Measurements from ENCODE around the gene FRAS1. TPM values are rescaled to one million over a fixed set of nuclear protein-coding genes. Genes with fewer than 3 reads are reported as not detected.
"Not testable (repeated sequence)": the region's sequence is repeated elsewhere in the genome, so short reads cannot be mapped to it uniquely, and the experiment has no call there.

The FRAS1 gene
- total RNA-seq, 1 donor from 2014 or later: 0.13 TPM

DNA sequence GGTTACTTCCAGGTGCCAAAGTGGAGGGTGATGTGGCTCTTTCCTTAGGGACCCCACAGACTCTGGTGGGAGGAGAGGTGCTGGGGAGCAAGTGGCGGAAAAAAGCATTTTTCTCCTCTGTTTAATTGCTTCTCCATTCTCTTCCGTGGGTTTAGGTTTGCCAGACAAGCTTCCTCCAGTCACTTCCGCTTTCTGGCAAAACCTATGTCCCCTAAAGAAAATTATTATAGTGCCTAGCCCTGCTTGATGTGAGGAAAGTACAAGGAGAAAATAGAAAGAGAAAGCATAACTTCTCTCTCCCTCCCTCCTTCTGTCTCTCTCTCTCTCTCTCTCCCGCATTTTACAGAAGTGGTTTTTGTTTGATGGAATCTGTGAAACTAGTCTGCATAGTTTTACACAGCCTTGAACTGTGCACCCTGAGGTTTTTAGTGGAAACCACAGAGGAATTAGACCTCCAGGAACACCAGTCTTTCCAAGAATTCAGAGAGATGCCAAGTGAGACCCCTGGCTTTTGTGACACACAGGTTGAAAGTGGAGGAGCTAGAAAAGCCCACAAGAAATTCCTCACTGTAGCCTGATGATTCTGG lies 263.3 kb downstream of the FRAS1 start:
- no peak for DNase-seq (ENCODE audit: low read depth in 2 of 2)

DNA sequence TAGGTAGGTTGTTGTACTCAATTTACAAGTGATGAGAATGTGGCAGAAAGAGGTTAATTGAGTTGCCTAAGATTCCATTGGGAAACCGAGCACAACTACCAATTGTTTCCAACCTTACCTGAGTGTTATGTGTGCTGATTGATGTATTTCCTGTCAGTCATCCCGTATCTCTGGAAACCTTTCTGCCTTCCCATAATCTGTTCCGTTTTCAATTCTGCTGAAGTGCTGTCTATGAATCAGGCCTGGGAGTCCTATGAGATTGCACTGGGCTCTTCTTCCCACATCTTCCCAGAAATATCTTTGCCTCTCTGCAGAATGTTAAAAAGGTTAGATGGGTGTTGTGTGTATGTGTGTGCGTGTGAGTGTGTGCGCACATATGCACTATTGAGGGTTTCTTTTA lies 264.9 kb downstream of the FRAS1 start:
- DNase-seq (ENCODE audit: low read depth in 2 of 2): no peak

DNA sequence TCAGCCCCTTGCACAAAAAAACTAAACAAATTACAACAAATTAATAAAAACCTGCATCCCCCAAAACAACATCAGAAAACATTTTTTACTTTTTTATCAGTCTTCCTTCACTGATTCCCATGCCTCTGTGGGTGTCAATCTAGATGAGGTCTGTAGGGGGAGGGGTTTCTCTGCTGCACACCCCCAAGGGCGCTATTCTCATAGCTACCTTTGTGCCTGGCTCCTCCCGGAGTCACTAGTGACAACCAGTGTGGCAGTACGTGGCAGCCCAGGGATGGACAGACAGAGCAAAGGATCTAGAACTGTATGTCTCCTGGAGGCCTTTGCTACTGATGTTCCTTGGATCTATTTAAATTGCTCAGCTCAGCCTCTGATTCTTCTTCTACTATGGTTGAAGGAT lies 266.3 kb downstream of the FRAS1 start:
- DNase-seq (ENCODE audit: low read depth in 2 of 2): no peak

DNA sequence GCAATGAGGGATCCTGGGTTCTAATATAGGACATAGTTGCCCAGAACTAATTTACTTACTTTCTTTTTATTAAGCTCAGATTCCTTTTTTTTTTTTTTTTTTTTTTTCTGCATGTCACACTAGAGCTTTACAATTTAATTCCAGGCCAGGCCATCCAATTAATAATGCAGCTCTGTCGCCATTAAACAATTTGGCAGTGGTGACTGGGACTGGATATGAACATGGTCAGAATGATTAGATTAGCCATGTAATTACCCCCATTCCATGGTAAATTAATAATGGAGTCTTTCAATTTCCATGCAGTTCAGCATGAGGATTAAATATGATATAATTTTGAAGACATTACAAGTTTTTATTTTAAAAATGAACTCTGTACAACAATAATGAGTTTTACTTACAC lies 267.5 kb downstream of the FRAS1 start:
- no peak for DNase-seq (ENCODE audit: low read depth in 2 of 2)

DNA sequence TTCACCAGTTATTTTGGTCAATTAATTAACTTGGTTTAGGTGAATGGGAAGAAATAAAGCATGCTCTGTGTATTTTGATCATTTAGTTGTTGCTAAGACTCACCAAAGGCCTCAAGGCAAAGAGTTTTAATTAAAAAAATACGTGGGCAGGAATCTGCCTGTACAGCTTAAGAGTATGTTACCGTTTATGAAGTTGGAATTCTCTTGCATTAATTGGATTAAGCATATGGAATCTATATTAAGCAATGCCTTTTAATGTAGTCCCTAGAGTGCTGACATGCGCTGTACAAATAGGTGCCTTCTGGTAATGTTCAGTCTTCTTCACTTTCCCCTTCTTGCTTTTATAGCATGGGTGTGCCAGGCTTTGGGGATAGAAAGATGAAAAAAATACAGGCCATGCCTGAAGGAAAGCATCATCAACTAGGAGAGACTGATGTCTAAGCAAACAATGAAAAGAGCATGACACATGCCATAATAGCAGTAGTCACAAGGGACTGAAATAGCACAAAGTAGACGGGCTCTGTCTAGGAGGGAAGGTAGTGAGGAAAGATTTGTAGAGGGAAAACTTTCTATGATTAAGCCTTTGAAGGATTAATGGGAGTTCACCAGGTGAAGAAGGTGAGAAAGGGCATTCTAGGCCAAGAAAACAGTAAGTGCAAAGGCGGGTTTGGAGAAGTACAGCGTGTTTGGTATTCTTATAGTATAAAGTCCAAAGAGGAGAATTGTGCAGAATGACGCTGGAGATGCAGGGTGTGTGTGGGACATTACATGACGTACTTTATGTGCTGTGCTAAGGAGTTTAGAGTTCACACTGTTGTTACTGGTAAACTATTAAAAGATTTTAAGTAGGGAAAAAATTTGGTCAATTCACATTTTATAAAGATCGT lies 268.4 kb downstream of the FRAS1 start:
- DNase-seq (ENCODE audit: low read depth in 2 of 2): no peak

DNA sequence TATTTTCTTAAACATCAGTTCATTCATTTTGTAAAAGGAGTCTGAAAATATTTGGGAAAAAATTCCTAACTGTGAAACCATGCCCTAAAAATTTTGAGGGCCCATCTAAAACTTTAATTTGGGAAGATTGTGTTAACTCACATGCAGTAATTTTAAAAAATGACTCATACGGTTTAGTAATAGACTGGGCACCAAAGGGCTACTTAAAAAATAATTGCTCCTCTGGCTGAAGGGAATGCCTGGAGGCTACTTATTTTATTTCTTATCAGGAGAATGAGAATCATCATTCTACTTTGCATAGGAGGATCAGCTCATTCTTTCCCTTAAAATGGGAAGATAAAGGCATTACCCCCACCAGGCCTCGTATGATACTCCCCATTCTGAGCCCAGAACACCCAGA lies 271.5 kb downstream of the FRAS1 start:
- DNase-seq (ENCODE audit: low read depth in 2 of 2): not testable (repeated sequence)

DNA sequence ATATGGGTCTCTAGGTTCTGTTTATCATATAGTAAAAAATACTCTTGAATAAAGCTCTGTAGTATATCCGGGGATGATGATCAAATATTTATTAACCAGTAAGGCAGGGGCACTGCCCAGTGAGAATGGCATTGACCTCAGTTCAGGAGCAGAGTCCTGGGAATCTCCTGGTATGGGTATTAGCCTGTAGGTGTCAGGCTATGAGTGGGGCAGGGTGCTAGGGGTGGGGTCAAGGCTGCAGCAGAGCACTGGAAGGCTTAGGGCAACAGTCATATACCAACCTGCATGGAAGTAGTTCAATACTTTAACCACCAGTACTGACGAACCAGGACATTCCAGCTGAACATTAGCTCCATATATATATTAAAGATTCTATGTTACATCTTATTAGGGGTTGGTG lies 274.1 kb downstream of the FRAS1 start:
- DNase-seq (ENCODE audit: low read depth in 2 of 2): no peak

DNA sequence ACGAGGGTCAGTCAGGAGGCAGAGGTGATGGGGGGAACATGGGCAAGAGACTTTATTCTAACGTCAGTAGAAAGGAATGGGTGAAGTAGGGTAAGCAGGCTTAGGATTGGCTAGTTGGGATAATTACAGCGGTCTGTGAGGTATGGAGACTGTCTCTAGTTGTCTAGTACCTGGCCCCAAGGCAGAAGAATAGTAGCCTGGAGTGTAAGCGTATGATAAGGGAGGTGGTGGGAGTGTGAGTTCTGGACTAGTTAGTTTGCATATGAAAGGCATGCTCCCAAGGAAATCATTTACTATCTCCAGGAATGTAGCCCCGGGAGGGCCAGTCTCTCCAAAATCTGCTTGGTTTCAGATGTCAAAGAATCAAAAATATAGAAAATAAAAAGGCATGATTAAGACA lies 274.8 kb downstream of the FRAS1 start:
- DNase-seq (ENCODE audit: low read depth in 2 of 2): no peak

DNA sequence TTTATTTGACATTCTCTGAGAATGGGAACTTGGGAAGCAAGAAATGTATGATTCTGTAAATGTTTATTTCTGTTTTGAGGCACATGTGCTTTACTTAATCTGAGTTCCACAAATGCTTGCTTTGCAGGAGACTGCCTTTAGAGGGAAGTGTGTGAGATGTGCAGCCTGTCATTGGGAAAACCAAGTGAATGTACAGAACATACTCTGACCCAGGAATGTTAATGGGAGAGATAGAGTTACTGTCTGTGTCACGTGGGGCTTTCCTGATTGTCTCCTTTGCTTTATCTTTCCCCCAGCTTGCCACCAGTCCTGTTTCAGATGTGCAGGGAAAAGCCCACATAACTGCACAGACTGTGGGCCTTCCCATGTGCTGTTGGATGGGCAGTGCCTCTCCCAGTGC lies 275.9 kb downstream of the FRAS1 start:
- DNase-seq (ENCODE audit: low read depth in 2 of 2): no peak

DNA sequence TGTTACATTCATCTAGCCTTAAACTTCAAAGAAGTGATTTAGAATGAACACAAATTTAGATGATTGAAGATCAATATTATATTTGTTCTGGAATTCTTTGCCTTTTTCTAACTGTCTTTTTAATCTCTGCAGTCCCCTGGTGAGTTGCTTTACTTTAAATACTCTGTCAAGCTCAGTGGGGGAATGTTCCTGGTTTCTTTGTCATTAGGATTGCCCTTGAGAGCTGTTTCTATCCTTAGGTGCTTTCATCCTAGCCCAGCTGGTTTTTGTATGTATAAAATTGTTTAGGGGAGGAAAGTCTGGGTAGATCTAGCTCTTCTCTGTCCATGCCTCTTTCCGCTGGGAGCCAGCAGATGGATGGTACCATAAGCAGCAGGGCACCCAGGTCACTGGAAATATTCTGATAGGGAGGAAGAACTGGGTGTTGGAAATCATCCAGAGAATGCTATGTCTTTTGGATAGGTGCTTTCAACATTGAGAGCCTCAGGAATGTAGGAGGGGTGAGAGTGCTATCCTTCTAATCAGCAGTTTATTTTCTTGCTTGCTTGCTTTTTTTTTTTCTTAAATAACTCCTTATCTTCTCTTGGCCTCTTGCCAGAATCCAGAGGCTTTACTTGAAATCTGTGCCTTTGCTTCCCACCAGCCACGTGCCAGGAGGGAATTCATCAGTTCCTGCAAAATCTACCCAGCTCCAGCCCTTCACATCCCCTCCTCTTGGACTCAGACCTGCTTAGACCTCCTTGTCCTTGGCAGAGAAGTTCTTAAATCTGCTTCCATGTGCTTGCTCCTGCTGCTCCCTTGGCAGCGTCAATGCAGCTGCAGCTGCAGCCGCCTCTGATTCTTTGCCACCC lies 279.2 kb downstream of the FRAS1 start:
- DNase-seq (ENCODE audit: low read depth in 2 of 2): no peak

DNA sequence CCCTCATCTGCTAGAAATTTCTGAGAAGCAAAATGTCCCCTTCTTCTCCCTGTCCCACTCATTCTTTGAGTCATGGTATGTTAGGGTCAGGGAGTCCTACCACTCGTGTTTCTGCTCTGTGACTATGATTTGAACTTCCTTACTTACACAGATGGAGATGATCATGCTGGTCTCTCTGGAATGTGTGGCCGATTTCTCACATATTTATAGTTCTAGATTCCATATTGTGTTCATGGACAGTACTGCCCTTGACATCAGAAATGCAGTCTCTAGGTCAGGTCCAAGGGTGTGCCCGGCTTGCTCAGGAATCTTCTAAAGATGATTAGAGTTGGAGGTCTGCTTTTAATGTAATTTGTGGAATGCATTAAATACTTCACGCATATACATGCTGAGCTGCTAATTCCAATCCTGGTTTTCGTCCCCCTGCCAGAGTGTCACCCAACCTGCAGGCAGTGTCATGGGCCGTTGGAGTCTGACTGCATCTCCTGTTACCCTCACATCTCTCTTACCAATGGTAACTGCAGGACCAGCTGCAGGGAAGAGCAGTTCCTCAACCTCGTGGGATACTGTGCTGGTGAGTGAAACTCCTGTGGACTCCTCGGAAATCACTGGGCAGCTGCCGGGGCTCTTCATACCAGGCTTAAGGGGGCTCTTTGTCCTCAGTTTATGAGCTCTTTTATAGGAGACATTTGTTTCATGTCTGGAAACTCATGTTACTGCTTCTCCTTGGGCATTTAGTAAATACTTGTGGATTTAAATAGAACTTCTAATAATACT lies 280.3 kb downstream of the FRAS1 start:
- no peak for DNase-seq (ENCODE audit: low read depth in 2 of 2)

DNA sequence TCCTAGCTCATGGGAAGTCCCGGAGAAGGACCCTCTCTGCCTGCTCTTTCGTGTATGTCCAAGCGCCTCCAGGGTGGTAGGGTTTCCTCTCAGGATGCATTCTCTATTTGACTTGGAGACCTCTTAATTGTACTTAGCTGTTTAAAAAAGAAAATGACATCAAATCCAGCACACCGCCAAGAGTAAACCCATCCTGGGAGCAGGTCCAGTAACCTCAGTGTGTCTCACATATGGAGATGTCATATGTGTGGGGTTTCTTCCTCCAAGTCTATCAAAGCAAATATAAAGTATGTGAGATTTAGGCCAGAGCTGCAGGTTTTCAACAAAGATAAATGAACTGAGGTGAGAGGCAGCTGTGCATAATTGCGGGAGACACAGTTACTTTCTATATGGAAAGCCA lies 285.0 kb downstream of the FRAS1 start:
- no peak for DNase-seq (ENCODE audit: low read depth in 2 of 2)

DNA sequence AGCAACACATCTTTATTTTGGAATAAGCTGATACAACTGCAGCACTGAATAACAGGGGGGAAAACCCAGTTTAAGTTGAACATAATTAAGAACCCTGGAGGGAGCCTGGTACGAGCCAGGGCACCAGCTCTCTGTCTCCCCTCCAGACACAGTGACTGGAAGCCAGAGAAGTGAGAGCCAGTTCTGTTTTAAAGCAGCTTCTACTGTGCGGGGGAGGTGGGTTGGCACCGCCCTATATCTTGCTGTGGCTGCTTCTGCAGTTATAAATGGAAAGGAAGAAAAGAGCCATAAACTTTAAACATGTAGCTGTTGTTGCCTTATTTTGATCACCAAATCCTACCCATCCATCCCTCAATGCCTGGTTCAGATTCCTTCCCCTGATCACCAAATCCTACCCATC lies 286.6 kb downstream of the FRAS1 start:
- no peak for DNase-seq (ENCODE audit: low read depth in 2 of 2)

DNA sequence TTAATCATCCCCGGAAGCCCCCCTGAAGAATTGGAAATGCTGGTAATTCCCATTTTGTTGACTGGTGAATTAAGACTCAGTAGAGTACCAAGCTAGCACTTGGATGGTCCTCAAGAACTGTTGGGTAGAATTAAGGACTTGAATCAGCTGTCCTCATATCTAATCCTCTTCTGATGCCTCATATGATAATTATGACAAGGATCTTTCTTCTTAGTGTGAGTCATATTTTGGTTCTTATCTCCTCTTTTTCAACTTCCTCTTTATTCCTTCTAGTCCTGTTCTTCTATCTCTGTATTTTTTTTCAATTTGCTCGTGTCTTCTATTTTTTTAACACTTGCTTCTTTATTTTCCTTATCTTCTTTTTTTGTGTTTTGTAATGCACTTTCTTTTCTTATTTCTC lies 288.1 kb downstream of the FRAS1 start:
- DNase-seq (ENCODE audit: low read depth in 2 of 2): no peak

DNA sequence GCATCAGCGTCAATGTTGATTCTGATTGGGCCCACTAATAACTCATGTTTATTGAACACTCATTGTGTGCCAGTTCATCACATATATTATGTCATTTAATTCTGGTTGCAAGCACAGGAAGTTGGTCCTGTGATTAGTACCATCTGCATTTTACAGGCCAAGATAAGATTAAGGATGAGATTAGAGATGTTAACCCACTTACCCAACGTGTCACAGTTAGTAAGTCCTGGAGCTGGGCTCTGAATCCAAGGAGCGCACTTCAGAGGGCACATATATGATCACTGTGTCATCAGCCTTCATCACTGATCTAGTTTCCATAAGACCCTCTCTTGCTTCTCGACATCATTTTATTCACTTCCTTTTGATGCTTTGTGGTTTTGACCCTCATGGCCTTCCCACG lies 289.1 kb downstream of the FRAS1 start:
- no peak for DNase-seq (ENCODE audit: low read depth in 2 of 2)

DNA sequence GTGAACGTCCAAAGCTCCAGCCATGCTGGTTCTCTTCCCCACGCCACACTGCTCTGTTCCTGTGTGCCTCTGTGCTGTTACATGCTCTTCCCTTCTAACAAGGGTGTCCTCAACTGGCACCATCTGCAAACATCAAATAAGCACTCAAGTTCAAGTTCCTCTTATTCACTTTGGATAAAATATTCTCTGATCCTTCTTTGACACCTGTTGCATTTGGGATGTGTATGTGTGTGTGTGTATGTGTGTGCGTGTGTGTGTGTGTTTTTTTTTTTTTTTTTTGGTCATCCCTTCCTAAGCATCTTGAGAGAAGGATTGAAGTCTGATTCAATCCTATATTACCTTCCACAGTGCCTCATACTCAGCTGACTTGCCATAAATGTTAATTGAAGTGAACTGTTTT lies 290.4 kb downstream of the FRAS1 start:
- no peak for DNase-seq (ENCODE audit: low read depth in 2 of 2)

DNA sequence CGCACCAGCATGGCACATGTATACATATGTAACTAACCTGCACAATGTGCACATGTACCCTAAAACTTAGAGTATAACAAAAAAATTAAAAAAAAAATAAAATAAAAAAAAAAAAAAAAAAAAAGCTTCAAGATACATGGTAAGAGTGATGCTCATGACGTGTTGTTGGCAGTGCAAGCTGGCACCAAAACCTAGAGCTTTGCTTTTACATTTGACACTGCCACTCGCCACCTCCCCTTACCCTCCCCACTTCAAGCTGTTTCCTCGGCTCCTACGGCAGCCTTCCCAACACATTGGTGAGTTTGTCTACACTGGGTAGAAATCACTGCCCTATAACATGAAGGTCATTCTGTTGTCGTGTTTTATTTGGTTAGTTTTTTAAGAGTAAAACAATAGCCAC lies 296.8 kb downstream of the FRAS1 start:
- no peak for DNase-seq (ENCODE audit: low read depth in 2 of 2)

DNA sequence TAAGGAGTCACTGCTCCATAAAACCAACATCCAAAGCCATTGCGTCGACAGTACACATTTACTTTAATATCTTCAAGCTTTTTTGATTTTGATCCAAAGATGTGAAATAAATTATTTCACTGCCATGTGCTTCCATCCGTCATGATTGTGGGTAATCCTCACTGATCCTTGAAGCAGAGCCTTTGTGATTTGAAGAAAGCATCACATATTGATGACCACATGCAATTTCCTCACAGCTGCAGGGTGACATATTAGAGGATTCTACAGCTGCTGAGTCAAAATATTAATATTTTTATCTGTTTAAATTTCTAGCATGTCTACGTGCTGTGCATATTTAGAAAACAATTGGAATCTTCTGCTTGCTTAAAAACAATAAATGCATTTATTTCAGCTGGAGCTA lies 297.7 kb downstream of the FRAS1 start:
- DNase-seq (ENCODE audit: low read depth in 2 of 2): no peak

DNA sequence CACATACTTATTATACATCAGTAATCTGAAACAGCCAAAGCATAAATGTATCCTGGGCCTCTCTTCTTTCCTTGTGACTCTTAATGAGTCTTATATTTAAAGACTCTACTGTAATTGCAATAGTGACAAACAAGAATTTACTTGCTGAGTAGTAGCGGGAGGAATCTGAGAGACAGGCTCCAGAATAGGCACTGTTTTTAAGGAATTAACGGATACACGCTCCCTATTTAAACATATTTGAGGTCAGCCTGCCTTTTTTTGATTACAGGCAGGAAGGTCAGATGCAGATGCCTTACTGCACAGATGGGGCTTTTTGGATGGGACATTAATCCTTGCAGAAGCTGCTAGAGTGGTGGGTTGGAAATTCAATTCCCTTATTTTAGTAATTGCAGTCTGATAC lies 298.2 kb downstream of the FRAS1 start:
- DNase-seq (ENCODE audit: low read depth in 2 of 2): no peak

DNA sequence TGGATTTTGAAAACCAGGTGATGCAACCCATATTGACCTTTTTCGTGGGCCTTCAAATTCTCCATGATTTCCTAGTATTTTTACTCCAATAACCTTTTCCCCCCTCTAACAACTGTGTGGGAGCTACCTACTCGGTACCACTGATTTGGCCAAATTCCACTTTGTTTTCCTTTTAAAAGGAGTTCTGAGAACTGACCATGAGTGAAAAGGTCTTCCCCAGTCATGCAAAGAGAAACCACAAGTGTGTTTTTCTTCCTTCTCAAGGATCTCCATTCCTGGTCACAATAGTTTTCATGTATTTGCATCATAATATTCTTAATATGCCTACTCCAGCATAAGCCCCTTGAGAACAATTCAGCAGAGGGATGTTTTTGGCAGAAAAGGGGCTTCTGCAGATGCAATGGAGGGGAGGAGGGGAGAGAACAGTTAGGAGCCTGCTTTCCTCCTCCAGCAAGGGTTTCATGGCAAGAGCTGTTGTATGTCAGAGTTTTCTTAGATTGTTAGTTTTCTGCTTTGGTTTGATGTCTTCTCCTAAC lies 299.2 kb downstream of the FRAS1 start:
- no peak for DNase-seq (ENCODE audit: low read depth in 2 of 2)

DNA sequence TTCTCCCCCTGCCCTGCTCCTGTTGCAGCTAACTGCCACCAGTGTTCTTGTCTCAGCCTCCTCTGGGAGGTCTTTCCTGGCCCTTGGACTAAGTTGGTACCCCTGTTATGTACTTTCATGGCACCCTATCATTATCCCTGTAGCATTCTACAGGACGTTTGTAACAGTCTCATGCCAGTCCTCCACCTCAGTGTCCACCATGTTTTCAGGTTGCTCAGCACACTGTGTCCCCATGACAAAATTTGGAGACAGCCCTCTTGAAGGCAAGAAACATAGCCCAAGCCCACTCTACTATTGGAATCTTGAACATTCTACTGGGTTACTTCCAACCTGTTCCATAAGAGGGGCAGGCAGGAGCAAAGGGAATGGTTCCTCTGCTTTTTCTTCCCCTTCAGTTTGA lies 300.0 kb downstream of the FRAS1 start:
- no peak for DNase-seq (ENCODE audit: low read depth in 2 of 2)

All from dermis microvascular lymphatic vessel endothelial cell (primary cell).